Fibroblast of upper back skin (primary cell): ENCODE data around the gene TAGAP.

Source experiments
- DNase-seq: peaks from one replicate; pipeline ENCODE4 v3.0.0-alpha.2; 2013

TAGAP gene

GRCh38 chr6:159044899-159045727 is at the start of gene TAGAP:
TAGAP (minus strand) TSS chr6:159044991; CDS start chr6:159044146, 845 bp downstream.
- no peak for DNase-seq

GRCh38 chr6:159093609-159094443 is 49.0 kb upstream of the TAGAP start:
- DNase-seq = no peak

GRCh38 chr6:159092631-159093030 is 47.8 kb upstream of the TAGAP start:
- no peak for DNase-seq

- no peak for DNase-seq
Measured at GRCh38 chr6:159090530-159091480, 46.0 kb upstream of the TAGAP start.

GRCh38 chr6:159089909-159090308 is 45.1 kb upstream of the TAGAP start:
- no peak for DNase-seq

GRCh38 chr6:159089443-159089842 is 44.7 kb upstream of the TAGAP start:
- DNase-seq = no peak

- DNase-seq = peak; percentile 17
Measured at GRCh38 chr6:159086033-159086618, 41.3 kb upstream of the TAGAP start.

- DNase-seq = no peak
Measured at GRCh38 chr6:159085396-159085895, 40.7 kb upstream of the TAGAP start.

- DNase-seq = peak; percentile 88
Measured at GRCh38 chr6:159084493-159085091, 39.8 kb upstream of the TAGAP start.

- peak; percentile 7 for DNase-seq
Measured at GRCh38 chr6:159083146-159083545, 38.4 kb upstream of the TAGAP start.

GRCh38 chr6:159082039-159082815 is 37.4 kb upstream of the TAGAP start:
- DNase-seq = no peak

- DNase-seq = no peak
Measured at GRCh38 chr6:159080217-159080976, 35.6 kb upstream of the TAGAP start.

- no peak for DNase-seq
Measured at GRCh38 chr6:159079367-159079766, 34.6 kb upstream of the TAGAP start.

- no peak for DNase-seq
Measured at GRCh38 chr6:159077123-159077522, 32.3 kb upstream of the TAGAP start.

GRCh38 chr6:159075506-159076228 is 30.9 kb upstream of the TAGAP start:
- no peak for DNase-seq

- no peak for DNase-seq
Measured at GRCh38 chr6:159074876-159075275, 30.1 kb upstream of the TAGAP start.

- peak; percentile 40 for DNase-seq
Measured at GRCh38 chr6:159074120-159074684, 29.4 kb upstream of the TAGAP start.

GRCh38 chr6:159071843-159072769 is 27.3 kb upstream of the TAGAP start:
- DNase-seq = no peak
